HCT116 (cell line): Measurements from ENCODE around the gene FGF22. TPM values are rescaled to one million over a fixed set of nuclear protein-coding genes. Genes with fewer than 3 reads are reported as not detected.

Source experiments
- ATAC-seq: fragments of 200-7000 bp; cut with Tn5 transposase; 2 replicates; pipeline ENCODE4 v1.9.1; 2020; ENCODE audit warnings: mild to moderate bottlenecking, moderate library complexity
- BruUV-seq: library from RNA; stranded (reverse); fragments of 400-500 nt; replicated peaks from 2 replicates; lab custom pipeline; 2021; lab: Mats Ljungman, UMichigan
- CTCF ChIA-PET: fragments of 300-600 bp; sonication (Branson Sonifier 250); formaldehyde crosslinking; loops from one replicate; lab custom pipeline; 2021; ENCODE audit warnings: antibody characterized with exemption; lab: Charles Lee
- POLR2A ChIA-PET: fragments of 300-600, 350-600 bp; sonication (Branson Sonifier 250); formaldehyde crosslinking; loops from one replicate; lab custom pipeline; 2021; ENCODE audit warnings: antibody characterized with exemption; lab: Charles Lee
- RAD21 ChIA-PET, 2 experiments: fragments of 300-600 bp; sonication (Branson Sonifier 250); formaldehyde crosslinking; loops; one replicate each; lab custom pipeline; 2023; ENCODE audit warnings: low total read pairs in 2 of 2; ENCODE audit not compliant: uncharacterized antibody in 2 of 2, unreplicated experiment in 2 of 2, low non-redundant PET in 1 of 2; lab: Charles Lee
- DNase-seq: peaks from one replicate; pipeline ENCODE4 v3.0.0-alpha.2; 2010; ENCODE audit warnings: low read depth, low spot score
- H2AFZ ChIP-seq: fragments of 200-600 bp; shearing (Covaris generic), sonication (generic); 2 replicates; pipeline ENCODE4 v1.6.1; 2017; ENCODE audit warnings: low read depth, mixed run types, mixed read lengths, antibody characterized with exemption, low read length; ENCODE audit not compliant: poor library complexity, severe bottlenecking
- H3K27ac ChIP-seq: 2 replicates; pipeline ENCODE4 v1.5.1; 2012; ENCODE audit warnings: low read depth, low read length
- H3K27me3 ChIP-seq: fragments of 200-600 bp; sonication (generic); 2 replicates; pipeline ENCODE4 v1.6.1; 2016; ENCODE audit warnings: mixed run types, low read length, mixed read lengths; ENCODE audit not compliant: insufficient read depth
- H3K36me3 ChIP-seq, 2 experiments: fragments of 200-500 bp in 1 of 2; fragments of 200-600 bp in 1 of 2; sonication (Bioruptor generic) in 1 of 2; sonication (generic) in 1 of 2; 2 replicates each; pipeline versions ENCODE4 v1.5.1 to v1.6.1; 2014 to 2016; ENCODE audit warnings: low read length in 2 of 2, inconsistent platforms in 1 of 2, mixed read lengths in 1 of 2, mixed run types in 1 of 2; ENCODE audit not compliant: insufficient read depth in 2 of 2, control insufficient read depth in 1 of 2
- H3K4me1 ChIP-seq, 2 experiments: fragments of 200-600 bp in 1 of 2; sonication (generic) in 1 of 2; 2 replicates each; pipeline versions ENCODE4 v1.5.1 to v1.6.1; 2012 to 2017; ENCODE audit warnings: low read length in 2 of 2, inconsistent platforms in 1 of 2, mild to moderate bottlenecking in 1 of 2, mixed read lengths in 1 of 2, mixed run types in 1 of 2, moderate library complexity in 1 of 2; ENCODE audit not compliant: insufficient read depth in 2 of 2, control insufficient read depth in 1 of 2
- H3K4me2 ChIP-seq: fragments of 200-600 bp; sonication (generic); 2 replicates; pipeline ENCODE4 v1.6.1; 2017; ENCODE audit warnings: mixed run types, low read length, mixed read lengths
- H3K4me3 ChIP-seq, 2 experiments: fragments of 200-600 bp in 1 of 2; sonication (generic) in 1 of 2; replicated peaks in 1 of 2; 2 replicates each; pipeline ENCODE4 v1.5.1; 2011 to 2016; ENCODE audit warnings: low read length in 2 of 2, control low read depth in 1 of 2, low read depth in 1 of 2, mild to moderate bottlenecking in 1 of 2, mixed read lengths in 1 of 2, mixed run types in 1 of 2
- H3K79me2 ChIP-seq: fragments of 200-600 bp; sonication (generic); 2 replicates; pipeline ENCODE4 v1.6.1; 2017; ENCODE audit warnings: mild to moderate bottlenecking, mixed run types, low read length, moderate library complexity, mixed read lengths; ENCODE audit not compliant: insufficient read depth
- H3K9ac ChIP-seq: fragments of 200-600 bp; sonication (generic); 2 replicates; pipeline ENCODE4 v1.6.1; 2016; ENCODE audit warnings: low read length, mixed read lengths
- H3K9me2 ChIP-seq: fragments of 200-600 bp; sonication (generic), shearing (Covaris generic); 2 replicates; pipeline ENCODE4 v1.6.1; 2017; ENCODE audit warnings: mixed run types, mild to moderate bottlenecking, moderate library complexity; ENCODE audit not compliant: insufficient read depth
- H3K9me3 ChIP-seq, 2 experiments: fragments of 200-500 bp in 1 of 2; fragments of 200-600 bp in 1 of 2; sonication (Bioruptor generic) in 1 of 2; sonication (generic) in 1 of 2; 2 replicates each; pipeline ENCODE4 v1.6.1; 2014 to 2017; ENCODE audit warnings: low read length in 2 of 2, mixed read lengths in 2 of 2, inconsistent platforms in 1 of 2, low read depth in 1 of 2, mild to moderate bottlenecking in 1 of 2, mixed run types in 1 of 2, moderate library complexity in 1 of 2; ENCODE audit not compliant: control insufficient read depth in 1 of 2, insufficient read depth in 1 of 2
- H4K20me1 ChIP-seq: fragments of 200-600 bp; sonication (generic), shearing (Covaris generic); 2 replicates; pipeline ENCODE4 v1.6.1; 2017; ENCODE audit warnings: mixed run types, mild to moderate bottlenecking, moderate library complexity; ENCODE audit not compliant: insufficient read depth
- ATF3 ChIP-seq: IDR thresholded peaks from 2 replicates; pipeline ENCODE4 v1.6.1; 2012
- CEBPB ChIP-seq: IDR thresholded peaks from 2 replicates; pipeline ENCODE4 v1.6.1; 2012; ENCODE audit warnings: low read depth
- CTCF ChIP-seq, 3 experiments: fragments of 200-600 bp in 1 of 3; sonication (generic) in 1 of 3; IDR thresholded peaks in 2 of 3; conservative IDR thresholded peaks in 1 of 3; 2 replicates each; pipeline ENCODE4 v1.5.1; 2012 to 2017; ENCODE audit warnings: low read depth in 2 of 3, low read length in 2 of 3, antibody characterized with exemption in 1 of 3, borderline replicate concordance in 1 of 3, control low read depth in 1 of 3, mild to moderate bottlenecking in 1 of 3, mixed read lengths in 1 of 3, mixed run types in 1 of 3, moderate library complexity in 1 of 3; ENCODE audit not compliant: insufficient read depth in 1 of 3
- ELF1 ChIP-seq: IDR thresholded peaks from 2 replicates; pipeline ENCODE4 v1.6.1; 2012; ENCODE audit warnings: low read depth, borderline replicate concordance
- EZH2phosphoT487 ChIP-seq: fragments of 200-600 bp; IDR thresholded peaks from 2 replicates; pipeline ENCODE4 v1.6.1; 2018; ENCODE audit warnings: antibody characterized with exemption, borderline replicate concordance
- FOSL1 ChIP-seq: IDR thresholded peaks from 2 replicates; pipeline ENCODE4 v1.6.1; 2012; ENCODE audit warnings: low read depth
- JUND ChIP-seq: IDR thresholded peaks from 2 replicates; pipeline ENCODE4 v1.6.1; 2012
- MAX ChIP-seq: IDR thresholded peaks from 2 replicates; pipeline ENCODE4 v1.6.1; 2012
- SRF ChIP-seq: IDR thresholded peaks from 2 replicates; pipeline ENCODE4 v1.6.1; 2012; ENCODE audit warnings: low read depth
- ZBTB33 ChIP-seq: IDR thresholded peaks from 2 replicates; pipeline ENCODE4 v1.6.1; 2011; ENCODE audit warnings: mild to moderate bottlenecking, low read length, moderate library complexity; ENCODE audit not compliant: insufficient replicate concordance; ENCODE audit errors: extremely low read depth
- ZNF274 ChIP-seq: fragments of 200-500 bp; sonication (Bioruptor generic); IDR thresholded peaks from 2 replicates; pipeline ENCODE4 v1.6.1; 2014; ENCODE audit warnings: mild to moderate bottlenecking, low read depth, low read length, inconsistent platforms
- intact Hi-C: fragments of 100-400 bp; cut with micrococcal nuclease; formaldehyde crosslinking; loops from 2 replicates; pipeline ENCODE4 v1.10.0; 2022
- total RNA-seq: library from RNA; stranded (reverse); gene quantifications from one replicate; pipeline ENCODE4 v1.2.1, GENCODE V29; 2021; ENCODE audit not compliant: unreplicated experiment

Gene FGF22
- total RNA-seq, 1 experiment from 2014 or later, result 1.5 TPM

GRCh38 chr19:648904-649801 lies 9.5 kb downstream of the FGF22 start (continued):
- TF ChIP-seq EZH2phosphoT487, result no peak

- RAD21 ChIA-PET, result no interaction called here
- Histone ChIP-seq H3K4me3 (no peak overlapping the region), H3K79me2 (peaks cover 52% of the 10 kb centered on the region), H2AFZ (no peak overlapping the region), H3K4me1 (no peaks in the 10 kb centered on the region), H3K27ac (no peak overlapping the region), H3K27me3 (no peaks in the 10 kb centered on the region), H4K20me1 (no peaks in the 10 kb centered on the region), H3K9me3 (no peaks in the 10 kb centered on the region), H3K9me2 (no peaks in the 10 kb centered on the region), H3K36me3 (peaks cover 11 to 45% of the 10 kb centered on the region in 2 experiments), H3K4me2 (no peak overlapping the region), H3K9ac (no peak overlapping the region)
- ATAC-seq, result no peak
- POLR2A ChIA-PET, result no interaction called here
- CTCF ChIA-PET, result no interaction called here
- TSS peak; percentile 27 for BruUV-seq
- no peak for TF ChIP-seq FOSL1
- TF ChIP-seq SRF, result no peak
- no peak for TF ChIP-seq ELF1
- no peak for TF ChIP-seq ZBTB33
- no peak for TF ChIP-seq ATF3
- TF ChIP-seq ZNF274, result no peak
- no peak for TF ChIP-seq MAX
- TF ChIP-seq CEBPB, result no peak
- TF ChIP-seq EZH2phosphoT487, result no peak
- TF ChIP-seq JUND, result no peak
- no peak for TF ChIP-seq CTCF (IDR thresholded peaks at IDR 0.05 in 2 of 3, conservative IDR thresholded peaks at IDR 0.05 in 1 of 3; ENCODE audit: borderline replicate concordance in 1 of 3, insufficient read depth in 1 of 3, low read depth in 2 of 3, low read length in 2 of 3)
- intact Hi-C loops, result no loop called here
- DNase-seq, result no peak
These were observed 10.4 kb downstream of the FGF22 start for GRCh38 chr19:650121-650520.
